PFSK-1 (cell line): ENCODE results near the gene GALNT10.

ENCODE experiments used
- FOXP2 ChIP-seq: optimal IDR thresholded peaks from 2 replicates; pipeline ENCODE3; 2011; ENCODE audit warnings: borderline replicate concordance, control low read depth, inconsistent platforms; ENCODE audit not compliant: insufficient read depth; ENCODE audit errors: extremely low read length, extremely low read depth
- POLR2AphosphoS5 ChIP-seq: IDR thresholded peaks from 2 replicates; pipeline ENCODE4 v1.6.1; 2012; ENCODE audit warnings: low read depth, mild to moderate bottlenecking, control low read depth, low read length, moderate library complexity
- SIN3A ChIP-seq: IDR thresholded peaks from 2 replicates; pipeline ENCODE4 v1.6.1; 2012; ENCODE audit warnings: mild to moderate bottlenecking, low read length, moderate library complexity, borderline replicate concordance; ENCODE audit not compliant: insufficient read depth
- TAF1 ChIP-seq: IDR thresholded peaks from 2 replicates; pipeline ENCODE4 v1.6.1; 2012; ENCODE audit warnings: low read length, control low read depth, borderline replicate concordance; ENCODE audit not compliant: insufficient read depth
- TF ChIP-seq, protein P1 (sequence below), 2 experiments: IDR thresholded peaks; 2 replicates each; pipeline versions ENCODE4 v1.6.1 to v1.8.0; 2011 to 2012; ENCODE audit warnings: low read depth in 2 of 2, low read length in 2 of 2, control low read depth in 1 of 2, inconsistent platforms in 1 of 2, mild to moderate bottlenecking in 1 of 2, moderate library complexity in 1 of 2; ENCODE audit not compliant: insufficient read depth in 1 of 2

Gene GALNT10

DNA sequence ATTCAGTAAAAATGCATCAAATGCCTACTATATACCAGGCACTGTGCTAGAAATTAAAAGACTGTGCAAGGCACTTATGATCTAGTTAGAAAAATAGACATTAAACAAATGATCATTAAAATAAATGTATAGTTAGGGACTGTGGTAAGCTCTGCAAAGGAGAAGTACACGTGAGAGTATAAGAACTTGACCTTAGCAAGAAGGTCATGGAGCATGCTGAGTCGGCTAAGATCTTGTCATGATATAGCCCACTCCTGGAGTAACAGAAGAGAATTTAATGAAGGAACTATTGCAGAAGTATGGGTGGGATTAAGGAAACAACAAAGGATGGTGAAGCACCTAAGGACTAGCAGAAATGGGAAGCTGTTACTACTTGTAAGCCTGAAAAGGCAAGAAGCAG is 231.8 kb downstream of the GALNT10 start:
- TF ChIP-seq POLR2AphosphoS5 = no peak
- TF ChIP-seq, protein P1, sequence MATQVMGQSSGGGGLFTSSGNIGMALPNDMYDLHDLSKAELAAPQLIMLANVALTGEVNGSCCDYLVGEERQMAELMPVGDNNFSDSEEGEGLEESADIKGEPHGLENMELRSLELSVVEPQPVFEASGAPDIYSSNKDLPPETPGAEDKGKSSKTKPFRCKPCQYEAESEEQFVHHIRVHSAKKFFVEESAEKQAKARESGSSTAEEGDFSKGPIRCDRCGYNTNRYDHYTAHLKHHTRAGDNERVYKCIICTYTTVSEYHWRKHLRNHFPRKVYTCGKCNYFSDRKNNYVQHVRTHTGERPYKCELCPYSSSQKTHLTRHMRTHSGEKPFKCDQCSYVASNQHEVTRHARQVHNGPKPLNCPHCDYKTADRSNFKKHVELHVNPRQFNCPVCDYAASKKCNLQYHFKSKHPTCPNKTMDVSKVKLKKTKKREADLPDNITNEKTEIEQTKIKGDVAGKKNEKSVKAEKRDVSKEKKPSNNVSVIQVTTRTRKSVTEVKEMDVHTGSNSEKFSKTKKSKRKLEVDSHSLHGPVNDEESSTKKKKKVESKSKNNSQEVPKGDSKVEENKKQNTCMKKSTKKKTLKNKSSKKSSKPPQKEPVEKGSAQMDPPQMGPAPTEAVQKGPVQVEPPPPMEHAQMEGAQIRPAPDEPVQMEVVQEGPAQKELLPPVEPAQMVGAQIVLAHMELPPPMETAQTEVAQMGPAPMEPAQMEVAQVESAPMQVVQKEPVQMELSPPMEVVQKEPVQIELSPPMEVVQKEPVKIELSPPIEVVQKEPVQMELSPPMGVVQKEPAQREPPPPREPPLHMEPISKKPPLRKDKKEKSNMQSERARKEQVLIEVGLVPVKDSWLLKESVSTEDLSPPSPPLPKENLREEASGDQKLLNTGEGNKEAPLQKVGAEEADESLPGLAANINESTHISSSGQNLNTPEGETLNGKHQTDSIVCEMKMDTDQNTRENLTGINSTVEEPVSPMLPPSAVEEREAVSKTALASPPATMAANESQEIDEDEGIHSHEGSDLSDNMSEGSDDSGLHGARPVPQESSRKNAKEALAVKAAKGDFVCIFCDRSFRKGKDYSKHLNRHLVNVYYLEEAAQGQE (IDR thresholded peaks at IDR 0.05; ENCODE audit: insufficient read depth in 1 of 2, low read depth in 2 of 2, low read length in 2 of 2) = no peak

DNA sequence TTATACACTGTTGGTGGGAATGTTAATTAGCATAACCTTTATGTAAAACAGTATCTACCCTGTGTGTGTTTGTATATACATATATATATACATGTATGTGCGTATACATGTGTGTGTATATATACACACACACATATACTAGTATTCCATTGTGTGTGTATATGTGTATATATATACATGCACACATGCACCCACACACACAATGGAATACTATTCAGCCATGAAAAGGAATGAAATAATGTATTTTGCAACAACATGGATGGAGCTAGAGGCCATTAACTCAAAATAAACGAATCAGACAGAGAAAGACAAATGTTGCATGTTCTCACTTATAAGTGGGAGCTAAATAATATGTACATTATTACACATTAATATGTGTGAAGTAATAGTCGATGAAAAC is 237.7 kb downstream of the GALNT10 start:
- TF ChIP-seq SIN3A = no peak
- TF ChIP-seq FOXP2 = no peak
- TF ChIP-seq TAF1 = no peak
- TF ChIP-seq, protein P1 (IDR thresholded peaks at IDR 0.05; ENCODE audit: insufficient read depth in 1 of 2, low read depth in 2 of 2, low read length in 2 of 2) = no peak
- no peak for TF ChIP-seq POLR2AphosphoS5

DNA sequence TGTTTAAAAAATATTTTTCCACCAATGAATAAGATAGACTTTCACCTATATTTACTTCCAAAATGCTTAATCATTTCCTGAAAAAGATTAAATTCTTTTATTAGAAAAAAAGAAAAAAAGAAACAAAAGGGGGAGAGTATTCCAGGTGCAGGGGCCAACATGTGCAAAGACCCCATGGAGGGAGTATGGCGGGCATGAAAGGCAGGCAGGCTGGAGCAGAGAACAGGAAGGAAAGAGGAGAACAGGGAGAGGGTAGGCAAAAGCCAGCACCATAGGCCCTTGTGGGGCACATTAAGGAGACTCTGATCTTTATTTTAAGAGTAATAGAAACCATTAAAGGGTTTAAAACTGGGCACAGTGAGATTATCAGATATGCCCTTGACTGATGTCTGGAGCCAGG is 238.8 kb downstream of the GALNT10 start:
- TF ChIP-seq, protein P1 (IDR thresholded peaks at IDR 0.05; ENCODE audit: insufficient read depth in 1 of 2, low read depth in 2 of 2, low read length in 2 of 2) = no peak
- no peak for TF ChIP-seq POLR2AphosphoS5
- TF ChIP-seq TAF1 = no peak
- no peak for TF ChIP-seq SIN3A
- no peak for TF ChIP-seq FOXP2

DNA sequence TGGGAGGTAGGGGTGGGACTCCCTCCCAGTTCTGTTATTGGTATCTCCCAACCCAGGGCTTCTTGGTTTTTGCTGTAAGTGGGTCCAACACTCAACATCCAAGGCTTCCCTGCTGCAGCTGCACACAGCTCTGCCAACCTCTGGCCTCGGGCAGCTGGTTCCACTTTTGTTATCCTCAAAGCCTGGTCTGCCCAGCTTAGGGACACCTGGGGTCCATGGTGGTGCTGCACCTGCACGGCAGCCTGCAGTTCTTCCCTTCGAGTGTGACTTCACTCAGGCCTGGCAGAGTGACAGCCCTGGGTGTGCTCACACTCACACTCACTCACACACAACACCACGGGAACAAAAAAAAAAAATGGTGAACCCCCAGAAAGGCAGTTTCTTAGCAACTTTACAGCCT is 239.9 kb downstream of the GALNT10 start:
- no peak for TF ChIP-seq TAF1
- TF ChIP-seq, protein P1 (IDR thresholded peaks at IDR 0.05; ENCODE audit: insufficient read depth in 1 of 2, low read depth in 2 of 2, low read length in 2 of 2) = no peak
- no peak for TF ChIP-seq FOXP2
- TF ChIP-seq SIN3A = no peak
- no peak for TF ChIP-seq POLR2AphosphoS5

DNA sequence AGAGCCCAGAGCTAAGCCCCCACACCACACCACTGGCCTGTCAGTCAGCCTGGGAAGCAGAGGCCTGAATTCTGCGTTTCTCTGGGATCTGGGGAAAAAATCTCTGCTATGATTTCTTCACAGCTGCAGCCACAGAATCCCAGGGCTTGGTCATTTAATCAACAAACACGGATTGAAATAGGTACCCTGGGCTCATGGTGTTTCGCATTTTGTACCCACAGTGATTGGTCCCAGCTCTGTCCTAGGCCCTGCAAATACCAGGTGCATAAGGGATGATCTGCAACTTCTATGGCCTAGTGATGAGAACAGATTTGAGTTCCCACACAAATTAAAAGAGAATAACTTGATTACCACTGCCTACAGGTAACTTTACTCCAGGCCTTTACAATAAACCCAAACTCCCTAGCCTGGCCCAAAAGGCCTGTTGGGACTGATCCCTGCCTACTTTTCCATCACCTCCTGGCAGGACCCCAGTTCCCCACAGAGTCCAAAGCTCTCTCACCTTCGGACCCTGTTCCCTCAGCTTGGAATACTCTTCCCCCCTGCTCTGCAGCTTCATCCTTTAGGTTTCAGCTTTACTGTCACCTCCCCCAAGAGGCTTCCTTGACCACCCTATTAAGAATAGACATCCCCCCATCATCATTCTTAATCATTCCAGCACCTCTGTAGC is 240.6 kb downstream of the GALNT10 start:
- no peak for TF ChIP-seq POLR2AphosphoS5
- TF ChIP-seq TAF1 = no peak
- no peak for TF ChIP-seq FOXP2
- no peak for TF ChIP-seq SIN3A
- TF ChIP-seq, protein P1 (IDR thresholded peaks at IDR 0.05; ENCODE audit: insufficient read depth in 1 of 2, low read depth in 2 of 2, low read length in 2 of 2) = no peak
